Measurements from ENCODE around the gene PLXDC2.

- no peak for TF ChIP-seq CTCF (IDR thresholded peaks at IDR 0.05)
- TF ChIP-seq EP300 (IDR thresholded peaks at IDR 0.05): no peak
- no peak for TF ChIP-seq POLR2A (IDR thresholded peaks at IDR 0.05)
These were observed 48.4 kb upstream of the PLXDC2 start for GRCh38 chr10:19767876-19768275.
